GM12874 (cell line): ENCODE measurements around the gene SLC24A3.

ENCODE experiments used
- TF ChIP-seq, protein P1 (sequence below): IDR thresholded peaks from 2 replicates; pipeline ENCODE4 v1.5.1; 2011; ENCODE audit warnings: low read depth, mild to moderate bottlenecking, control low read depth, low read length, moderate library complexity; ENCODE audit not compliant: insufficient read depth

Gene SLC24A3

DNA sequence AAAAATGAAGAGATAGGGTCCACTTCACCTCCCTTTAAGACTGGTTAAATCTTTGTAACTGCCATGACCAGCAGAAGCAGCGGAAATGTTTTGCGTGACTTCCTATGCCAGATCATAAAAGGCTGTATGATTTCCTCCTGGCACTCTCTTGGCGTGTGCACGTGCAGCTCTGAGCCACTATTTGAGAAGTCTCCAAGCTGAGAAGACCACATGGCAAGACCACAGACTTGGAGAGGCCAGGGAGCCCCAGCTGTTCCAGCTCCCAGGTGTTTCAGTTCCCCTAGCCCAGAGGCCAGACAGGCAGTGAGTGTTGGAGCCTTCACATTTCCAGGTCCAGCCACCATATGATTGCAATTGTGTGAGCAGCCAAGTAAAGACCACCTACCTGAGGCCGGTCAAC lies 286.3 kb downstream of the SLC24A3 start:
- TF ChIP-seq, protein P1, sequence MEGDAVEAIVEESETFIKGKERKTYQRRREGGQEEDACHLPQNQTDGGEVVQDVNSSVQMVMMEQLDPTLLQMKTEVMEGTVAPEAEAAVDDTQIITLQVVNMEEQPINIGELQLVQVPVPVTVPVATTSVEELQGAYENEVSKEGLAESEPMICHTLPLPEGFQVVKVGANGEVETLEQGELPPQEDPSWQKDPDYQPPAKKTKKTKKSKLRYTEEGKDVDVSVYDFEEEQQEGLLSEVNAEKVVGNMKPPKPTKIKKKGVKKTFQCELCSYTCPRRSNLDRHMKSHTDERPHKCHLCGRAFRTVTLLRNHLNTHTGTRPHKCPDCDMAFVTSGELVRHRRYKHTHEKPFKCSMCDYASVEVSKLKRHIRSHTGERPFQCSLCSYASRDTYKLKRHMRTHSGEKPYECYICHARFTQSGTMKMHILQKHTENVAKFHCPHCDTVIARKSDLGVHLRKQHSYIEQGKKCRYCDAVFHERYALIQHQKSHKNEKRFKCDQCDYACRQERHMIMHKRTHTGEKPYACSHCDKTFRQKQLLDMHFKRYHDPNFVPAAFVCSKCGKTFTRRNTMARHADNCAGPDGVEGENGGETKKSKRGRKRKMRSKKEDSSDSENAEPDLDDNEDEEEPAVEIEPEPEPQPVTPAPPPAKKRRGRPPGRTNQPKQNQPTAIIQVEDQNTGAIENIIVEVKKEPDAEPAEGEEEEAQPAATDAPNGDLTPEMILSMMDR: no peak

DNA sequence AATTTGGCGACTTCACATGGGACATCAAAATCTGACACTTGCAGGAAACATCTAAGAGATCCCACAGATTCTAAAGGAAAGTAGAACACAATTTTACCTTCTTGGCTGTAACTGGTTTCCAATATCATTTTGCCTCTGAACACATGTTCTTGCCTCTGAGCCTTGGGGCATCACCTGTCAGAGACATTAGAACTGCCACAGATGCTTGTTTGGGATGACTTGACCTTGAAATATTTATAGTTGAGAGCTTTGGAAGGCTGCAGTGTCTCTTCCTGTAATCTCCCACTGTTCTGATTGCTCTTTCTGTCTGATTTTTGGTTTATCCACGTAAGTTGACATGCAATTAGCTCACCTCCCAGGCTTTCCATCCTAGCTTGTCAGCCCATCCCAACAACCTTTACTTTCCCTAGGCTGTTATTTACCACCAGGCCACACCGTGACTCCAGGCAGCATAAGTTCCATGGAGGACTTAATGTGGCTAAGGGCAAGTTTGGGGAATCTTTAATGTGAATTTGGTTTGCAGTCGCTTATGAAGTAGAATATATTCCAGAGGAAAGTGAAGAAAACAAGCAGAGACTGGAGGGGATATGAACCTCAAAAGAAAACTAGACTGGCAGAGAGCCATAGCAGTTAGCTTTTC lies 289.2 kb downstream of the SLC24A3 start:
- TF ChIP-seq, protein P1: no peak

DNA sequence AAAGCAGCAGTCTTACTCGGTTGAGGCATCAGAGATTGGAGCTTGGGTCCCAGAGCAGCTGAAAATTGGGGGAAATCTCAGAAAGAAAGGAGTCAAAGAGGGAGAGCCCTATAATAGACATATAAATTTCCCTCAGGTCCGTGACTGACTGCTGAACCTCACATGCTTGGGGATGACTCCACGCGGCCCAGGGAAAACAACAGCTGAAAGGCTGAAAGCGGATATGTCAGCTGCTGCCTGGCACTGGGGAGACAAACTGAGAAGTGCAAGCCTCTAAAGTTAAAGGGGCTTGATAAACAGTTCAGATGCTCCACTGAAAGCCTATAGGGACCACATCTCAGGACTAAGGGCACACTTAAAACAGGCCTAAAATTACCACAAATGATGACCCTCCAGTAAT lies 289.7 kb downstream of the SLC24A3 start:
- TF ChIP-seq, protein P1: no peak

DNA sequence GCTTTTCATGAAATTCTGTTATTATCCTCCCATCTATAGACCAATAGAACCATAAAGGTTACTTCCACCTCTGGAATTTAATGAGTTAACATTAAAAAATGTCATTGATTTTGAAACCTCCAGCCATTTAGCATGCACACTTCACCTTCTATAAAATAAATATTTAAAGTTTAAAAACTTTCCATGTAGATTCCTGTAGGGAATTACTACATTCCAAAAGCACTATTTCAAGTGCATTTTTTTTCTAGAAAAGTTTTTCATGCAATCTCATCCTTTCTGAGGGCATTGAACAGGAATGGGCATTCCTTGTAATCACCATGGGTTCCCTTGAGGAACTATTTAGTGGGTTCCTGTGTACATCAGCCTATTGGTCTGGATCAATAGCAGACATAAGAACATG lies 291.8 kb downstream of the SLC24A3 start:
- TF ChIP-seq, protein P1: no peak

DNA sequence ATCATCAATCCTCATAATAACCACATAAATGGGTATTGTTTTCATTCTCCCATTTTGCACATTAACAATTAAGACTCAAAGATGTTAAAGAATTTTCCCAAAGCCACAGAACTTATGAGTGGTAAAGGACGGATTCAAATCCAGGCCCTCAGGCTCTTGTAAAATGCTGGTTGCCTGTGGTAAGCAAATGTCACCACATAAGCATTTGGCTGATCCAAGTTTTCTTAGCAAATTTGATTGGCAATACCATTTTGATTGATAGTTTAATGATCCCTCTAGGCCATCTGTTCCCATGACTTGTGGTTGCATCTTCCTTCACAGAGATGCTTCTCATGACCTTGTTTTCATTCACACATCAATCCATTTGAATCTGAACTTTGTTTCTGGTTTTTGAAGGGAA lies 293.6 kb downstream of the SLC24A3 start:
- TF ChIP-seq, protein P1: no peak

DNA sequence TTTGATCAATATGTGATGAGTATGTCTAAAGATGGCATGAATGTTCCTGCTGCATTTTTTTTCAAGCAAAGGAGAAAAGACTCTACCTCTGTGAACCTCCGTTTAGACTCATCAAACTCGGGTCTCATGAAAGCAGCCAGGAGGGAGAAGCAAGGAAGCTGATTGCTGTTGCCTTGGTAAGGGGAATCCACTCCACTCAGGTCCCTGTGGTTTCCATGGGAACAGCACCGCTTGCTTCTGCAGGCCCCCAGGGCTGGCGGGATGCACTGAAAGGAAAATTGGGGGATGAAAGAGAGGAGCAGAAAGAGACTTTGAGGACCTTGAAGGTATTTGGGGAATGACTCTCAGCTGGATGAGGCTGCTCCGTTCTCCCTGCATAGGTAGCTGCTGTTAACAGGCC lies 296.0 kb downstream of the SLC24A3 start:
- TF ChIP-seq, protein P1: no peak

DNA sequence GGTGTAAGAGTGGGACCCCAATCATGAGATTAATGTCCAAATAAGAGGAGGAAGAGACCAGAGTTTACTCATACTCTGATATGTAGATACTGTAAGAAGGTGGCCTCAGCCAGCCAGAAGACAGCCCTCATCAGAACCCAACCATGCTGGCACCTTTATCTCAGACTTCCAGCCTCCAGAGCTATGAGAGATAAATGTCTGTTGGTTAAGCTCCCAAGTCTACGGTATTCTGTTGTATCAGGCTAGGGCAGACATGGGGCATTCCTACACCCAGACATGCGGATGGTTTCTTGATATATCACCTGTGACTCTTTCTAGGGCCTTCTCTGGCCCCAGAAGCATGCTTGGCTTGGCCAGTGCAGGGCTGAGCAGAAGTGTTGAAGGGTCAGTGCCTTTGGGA lies 298.2 kb downstream of the SLC24A3 start:
- TF ChIP-seq, protein P1: no peak
